Endothelial cell of umbilical vein (primary cell): ENCODE measurements around the gene CD247. TPM values are rescaled to one million over a fixed set of nuclear protein-coding genes. Genes with fewer than 3 reads are reported as not detected.

Source experiments
- BruUV-seq: library from RNA; stranded (reverse); fragments of 400-500 nt; replicated peaks from 2 replicates; lab custom pipeline; 2021; lab: Mats Ljungman, UMichigan
- CTCF ChIA-PET: fragments of 300-600, 350-600 bp; sonication (Branson Sonifier 250); formaldehyde crosslinking; loops from one replicate; lab custom pipeline; 2021; ENCODE audit warnings: antibody characterized with exemption, inconsistent platforms; lab: Charles Lee
- POLR2A ChIA-PET: fragments of 300-600, 350-600 bp; sonication (Branson Sonifier 250); formaldehyde crosslinking; loops from one replicate; lab custom pipeline; 2021; ENCODE audit warnings: antibody characterized with exemption, inconsistent platforms; lab: Charles Lee
- DNase-seq: peaks from one replicate; pipeline ENCODE4 v3.0.0-alpha.2; 2011; ENCODE audit warnings: low read depth, low spot score
- FAIRE-seq: peaks from 2 replicates; lab custom pipeline; 2011; peaks lifted over from hg19 to GRCh38; lab: Jason Lieb, UNC
- H2AFZ ChIP-seq: 2 replicates; pipeline ENCODE4 v1.6.0; 2012; ENCODE audit warnings: low read depth, low read length, control low read depth, inconsistent platforms
- H3K27ac ChIP-seq: 2 replicates; pipeline ENCODE4 v1.5.1; 2011; ENCODE audit warnings: low read depth, mild to moderate bottlenecking, control low read depth, low read length, moderate library complexity; ENCODE audit not compliant: insufficient read depth
- H3K27me3 ChIP-seq, 2 experiments: 2 replicates each; pipeline versions ENCODE4 v1.6.0 to v1.6.1; 2011; ENCODE audit warnings: low read length in 2 of 2, mixed read lengths in 1 of 2; ENCODE audit not compliant: control insufficient read depth in 2 of 2, insufficient read depth in 2 of 2
- H3K36me3 ChIP-seq, 2 experiments: 2 replicates in 1 of 2; 3 replicates in 1 of 2; pipeline ENCODE4 v1.5.1; 2011; ENCODE audit warnings: low read length in 2 of 2, mild to moderate bottlenecking in 1 of 2, moderate library complexity in 1 of 2; ENCODE audit not compliant: control insufficient read depth in 2 of 2, insufficient read depth in 2 of 2; ENCODE audit errors: extremely low read depth in 1 of 2
- H3K4me1 ChIP-seq: 3 replicates; pipeline ENCODE4 v1.5.1; 2011; ENCODE audit warnings: mild to moderate bottlenecking, low read length; ENCODE audit not compliant: control insufficient read depth, insufficient read depth; ENCODE audit errors: extremely low read depth
- H3K4me2 ChIP-seq: 2 replicates; pipeline ENCODE4 v1.6.1; 2011; ENCODE audit warnings: low read length, control low read depth, mixed read lengths; ENCODE audit not compliant: insufficient read depth
- H3K4me3 ChIP-seq, 3 experiments: fragments of 200-600 bp in 1 of 3; sonication (generic), shearing (Covaris generic) in 1 of 3; replicated peaks in 1 of 3; 2 replicates each; pipeline ENCODE4 v1.5.1; 2011 to 2016; ENCODE audit warnings: control low read depth in 3 of 3, low read length in 3 of 3, mild to moderate bottlenecking in 2 of 3, inconsistent platforms in 1 of 3, low read depth in 1 of 3, moderate library complexity in 1 of 3; ENCODE audit not compliant: insufficient read depth in 1 of 3
- H3K79me2 ChIP-seq: 2 replicates; pipeline ENCODE4 v1.6.0; 2012; ENCODE audit warnings: low read length, inconsistent platforms; ENCODE audit not compliant: control insufficient read depth, insufficient read depth
- H3K9ac ChIP-seq: replicated peaks from 2 replicates; pipeline ENCODE3; 2011; ENCODE audit warnings: low read length, control low read depth; ENCODE audit not compliant: insufficient read depth; ENCODE audit errors: extremely low read depth
- H3K9me1 ChIP-seq: replicated peaks from 3 replicates; pipeline ENCODE4 v1.6.0; 2011; ENCODE audit warnings: mild to moderate bottlenecking, low read length; ENCODE audit not compliant: control insufficient read depth, insufficient read depth; ENCODE audit errors: extremely low read depth
- H3K9me3 ChIP-seq: replicated peaks from 2 replicates; pipeline ENCODE4 v1.5.1; 2012; ENCODE audit warnings: low read length, inconsistent platforms; ENCODE audit not compliant: control insufficient read depth, insufficient read depth
- H4K20me1 ChIP-seq: replicated peaks from 2 replicates; pipeline ENCODE3; 2011; ENCODE audit warnings: mild to moderate bottlenecking, low read length; ENCODE audit not compliant: control insufficient read depth, insufficient read depth; ENCODE audit errors: extremely low read depth
- EZH2 ChIP-seq: IDR thresholded peaks from 2 replicates; pipeline ENCODE4 v1.6.1; 2012; ENCODE audit warnings: borderline replicate concordance, low read depth, mild to moderate bottlenecking, moderate library complexity, low read length, inconsistent platforms; ENCODE audit not compliant: severe bottlenecking
- FOS ChIP-seq: IDR thresholded peaks from 2 replicates; pipeline ENCODE4 v1.6.1; 2011; ENCODE audit warnings: mild to moderate bottlenecking, low read length, moderate library complexity, borderline replicate concordance; ENCODE audit not compliant: insufficient read depth
- GATA2 ChIP-seq: IDR thresholded peaks from 2 replicates; pipeline ENCODE4 v1.7.0; 2011; ENCODE audit warnings: low read depth, mild to moderate bottlenecking, moderate library complexity, mixed read lengths, low read length; ENCODE audit not compliant: insufficient read length, insufficient read depth
- JUN ChIP-seq: IDR thresholded peaks from 2 replicates; pipeline ENCODE4 v1.6.1; 2011; ENCODE audit warnings: borderline replicate concordance, low read depth; ENCODE audit not compliant: insufficient read length, insufficient read depth
- MYC ChIP-seq: IDR thresholded peaks from one replicate; pipeline ENCODE4 v1.6.1; 2011; ENCODE audit warnings: mild to moderate bottlenecking, low read depth, low read length
- POLR2A ChIP-seq: IDR thresholded peaks from 2 replicates; pipeline ENCODE4 v1.6.1; 2012; ENCODE audit warnings: low read depth, mild to moderate bottlenecking, control low read depth, low read length
- POLR2AphosphoS5 ChIP-seq: IDR thresholded peaks from 2 replicates; pipeline ENCODE4 v1.6.1; 2012; ENCODE audit warnings: low read depth, mild to moderate bottlenecking, control low read depth, low read length, moderate library complexity; ENCODE audit not compliant: insufficient read depth
- dilution Hi-C: fragments of 300-500 bp; cut with MboI; formaldehyde crosslinking; loops from one replicate; pipeline ENCODE4 v1.15.0; 2019; ENCODE audit warnings: low sequenced_read_pairs; ENCODE audit not compliant: extremely low pct_ligation_motif_present
- intact Hi-C: fragments of 100-400 bp; cut with micrococcal nuclease; formaldehyde crosslinking; loops from one replicate; pipeline ENCODE4 v1.10.0; 2022
- polyA plus RNA-seq, 4 experiments: library from polyadenylated mRNA; depleted of rRNA in 3 of 4; stranded (reverse) in 3 of 4; unstranded in 1 of 4; fragments of >200 nt; gene quantifications; 2 replicates each; pipeline versions ENCODE4 v1.2.1 to v1.2.3, GENCODE V29; 2011 to 2012; ENCODE audit warnings: missing spikeins in 1 of 4
- total RNA-seq: library from RNA; stranded (reverse); gene quantifications from 2 replicates; pipeline ENCODE4 v1.2.3, GENCODE V29; 2021
- TF ChIP-seq, protein P1 (sequence below), 2 donors: IDR thresholded peaks; 1 replicate in 1 of 2; 2 replicates in 1 of 2; pipeline ENCODE4 v1.5.1; 2011; ENCODE audit warnings: low read length in 2 of 2, mild to moderate bottlenecking in 2 of 2, moderate library complexity in 2 of 2, control low read depth in 1 of 2, inconsistent platforms in 1 of 2, low read depth in 1 of 2; ENCODE audit not compliant: insufficient read depth in 1 of 2; ENCODE audit errors: extremely low read depth in 1 of 2
- TF ChIP-seq, protein P2 (sequence below): IDR thresholded peaks from 2 replicates; pipeline ENCODE4 v1.6.1; 2011; ENCODE audit not compliant: insufficient read depth, insufficient read length

The CD247 gene
- total and polyA plus RNA-seq, 2 donors (not counting 3 experiments of a cell fraction or from before 2014, with no cell fraction given) = not detected

DNA sequence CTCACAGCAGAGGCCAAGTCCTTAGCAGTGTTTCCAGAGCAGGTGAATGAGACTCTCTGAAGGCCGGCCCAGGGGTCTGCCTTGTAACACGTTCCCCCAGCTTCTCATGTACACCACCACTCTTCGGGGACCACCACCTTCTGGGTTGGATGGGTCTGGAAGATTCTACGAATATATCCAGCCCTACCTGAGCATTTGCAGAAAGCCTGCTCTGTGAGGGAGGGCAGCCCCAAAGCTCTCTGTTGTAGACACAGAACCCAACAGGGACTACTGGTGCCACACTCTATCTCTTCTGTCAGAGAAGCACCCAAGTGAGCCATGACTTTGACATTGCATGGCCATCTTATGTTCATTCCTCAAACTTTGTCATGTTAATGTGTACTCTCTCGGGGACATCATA is 61.8 kb downstream of the CD247 start:
- BruUV-seq = no TSS peak
- Histone ChIP-seq H3K9ac (no peak overlapping the region), H3K4me3 (no peak overlapping the region), H3K27me3 (peaks cover 4 to 14% of the 10 kb centered on the region in 2 experiments), H3K9me1 (no peaks in the 10 kb centered on the region), H3K9me3 (no peaks in the 10 kb centered on the region), H3K27ac (no peak overlapping the region), H4K20me1 (no peaks in the 10 kb centered on the region), H2AFZ (no peak overlapping the region), H3K4me2 (no peak overlapping the region), H3K36me3 (no peaks in the 10 kb centered on the region), H3K4me1 (peaks cover 5% of the 10 kb centered on the region), H3K79me2 (no peaks in the 10 kb centered on the region)
- intact Hi-C loops = no loop called here
- no peak for DNase-seq
- dilution Hi-C loops = no loop called here
- FAIRE-seq = no peak
- CTCF ChIA-PET = interaction anchor here (1.1 to 1.7 kb wide), 5 partner anchors 13 to 236 kb away, joined by 3 to 9 read pairs (median 4); partner anchors contain the start of gene POU2F1
- no peak for TF ChIP-seq JUN
- TF ChIP-seq, protein P1, sequence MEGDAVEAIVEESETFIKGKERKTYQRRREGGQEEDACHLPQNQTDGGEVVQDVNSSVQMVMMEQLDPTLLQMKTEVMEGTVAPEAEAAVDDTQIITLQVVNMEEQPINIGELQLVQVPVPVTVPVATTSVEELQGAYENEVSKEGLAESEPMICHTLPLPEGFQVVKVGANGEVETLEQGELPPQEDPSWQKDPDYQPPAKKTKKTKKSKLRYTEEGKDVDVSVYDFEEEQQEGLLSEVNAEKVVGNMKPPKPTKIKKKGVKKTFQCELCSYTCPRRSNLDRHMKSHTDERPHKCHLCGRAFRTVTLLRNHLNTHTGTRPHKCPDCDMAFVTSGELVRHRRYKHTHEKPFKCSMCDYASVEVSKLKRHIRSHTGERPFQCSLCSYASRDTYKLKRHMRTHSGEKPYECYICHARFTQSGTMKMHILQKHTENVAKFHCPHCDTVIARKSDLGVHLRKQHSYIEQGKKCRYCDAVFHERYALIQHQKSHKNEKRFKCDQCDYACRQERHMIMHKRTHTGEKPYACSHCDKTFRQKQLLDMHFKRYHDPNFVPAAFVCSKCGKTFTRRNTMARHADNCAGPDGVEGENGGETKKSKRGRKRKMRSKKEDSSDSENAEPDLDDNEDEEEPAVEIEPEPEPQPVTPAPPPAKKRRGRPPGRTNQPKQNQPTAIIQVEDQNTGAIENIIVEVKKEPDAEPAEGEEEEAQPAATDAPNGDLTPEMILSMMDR (IDR thresholded peaks at IDR 0.05; ENCODE audit: extremely low read depth in 1 of 2, insufficient read depth in 1 of 2, low read depth in 1 of 2, low read length in 2 of 2) = no peak
- no peak for TF ChIP-seq MYC
- no peak for TF ChIP-seq FOS
- TF ChIP-seq POLR2AphosphoS5 = no peak
- TF ChIP-seq POLR2A = no peak
- TF ChIP-seq, protein P2, sequence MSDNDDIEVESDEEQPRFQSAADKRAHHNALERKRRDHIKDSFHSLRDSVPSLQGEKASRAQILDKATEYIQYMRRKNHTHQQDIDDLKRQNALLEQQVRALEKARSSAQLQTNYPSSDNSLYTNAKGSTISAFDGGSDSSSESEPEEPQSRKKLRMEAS = no peak
- no peak for TF ChIP-seq GATA2
- no peak for TF ChIP-seq EZH2
- POLR2A ChIA-PET = no interaction called here
